Thyroid gland (tissue), 4 donors: Measurements from ENCODE around the gene CSRP3.

Experiments
- POLR2A ChIP-seq, 2 donors: fragments of 450-650 bp; IDR thresholded peaks; one replicate each; pipeline ENCODE4 v1.6.1; 2017; ENCODE audit warnings: antibody characterized with exemption in 2 of 2, mild to moderate bottlenecking in 2 of 2, moderate library complexity in 1 of 2
- TF ChIP-seq, protein P1 (sequence below), 6 experiments: fragments of 200-600 bp in 3 of 6; fragments of 450-650 bp in 3 of 6; sonication (generic) in 3 of 6; IDR thresholded peaks; one replicate each; pipeline ENCODE4 v1.5.1; 2016 to 2019; ENCODE audit warnings: antibody characterized with exemption in 6 of 6, mild to moderate bottlenecking in 2 of 6, inconsistent platforms in 1 of 6, moderate library complexity in 1 of 6

DNA sequence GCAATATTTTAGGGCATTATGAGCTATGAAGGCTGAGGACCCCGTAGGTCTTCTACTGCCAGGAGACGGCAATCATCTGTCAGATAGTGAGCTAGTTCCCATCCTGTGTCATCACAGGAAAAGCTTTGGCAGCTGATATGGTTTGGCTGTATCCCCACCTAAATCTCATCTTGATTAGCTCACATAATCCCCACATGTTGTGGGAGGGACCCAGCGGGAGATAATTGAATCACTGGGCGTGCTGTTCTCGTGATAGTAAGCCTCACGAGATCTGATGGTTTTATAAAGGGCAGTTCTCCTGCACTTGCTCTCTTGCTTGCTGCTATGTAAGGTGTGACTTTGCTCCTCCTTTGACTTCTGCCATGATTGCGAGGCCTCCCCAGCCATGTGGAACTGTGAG is 18.1 kb downstream of the CSRP3 start:
- TF ChIP-seq, protein P1, sequence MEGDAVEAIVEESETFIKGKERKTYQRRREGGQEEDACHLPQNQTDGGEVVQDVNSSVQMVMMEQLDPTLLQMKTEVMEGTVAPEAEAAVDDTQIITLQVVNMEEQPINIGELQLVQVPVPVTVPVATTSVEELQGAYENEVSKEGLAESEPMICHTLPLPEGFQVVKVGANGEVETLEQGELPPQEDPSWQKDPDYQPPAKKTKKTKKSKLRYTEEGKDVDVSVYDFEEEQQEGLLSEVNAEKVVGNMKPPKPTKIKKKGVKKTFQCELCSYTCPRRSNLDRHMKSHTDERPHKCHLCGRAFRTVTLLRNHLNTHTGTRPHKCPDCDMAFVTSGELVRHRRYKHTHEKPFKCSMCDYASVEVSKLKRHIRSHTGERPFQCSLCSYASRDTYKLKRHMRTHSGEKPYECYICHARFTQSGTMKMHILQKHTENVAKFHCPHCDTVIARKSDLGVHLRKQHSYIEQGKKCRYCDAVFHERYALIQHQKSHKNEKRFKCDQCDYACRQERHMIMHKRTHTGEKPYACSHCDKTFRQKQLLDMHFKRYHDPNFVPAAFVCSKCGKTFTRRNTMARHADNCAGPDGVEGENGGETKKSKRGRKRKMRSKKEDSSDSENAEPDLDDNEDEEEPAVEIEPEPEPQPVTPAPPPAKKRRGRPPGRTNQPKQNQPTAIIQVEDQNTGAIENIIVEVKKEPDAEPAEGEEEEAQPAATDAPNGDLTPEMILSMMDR (IDR thresholded peaks at IDR 0.05): no peak
- TF ChIP-seq POLR2A (IDR thresholded peaks at IDR 0.05): no peak
